ENCODE measurements around the gene PDE4B. TPM values are rescaled to one million over a fixed set of nuclear protein-coding genes. Genes with fewer than 3 reads are reported as not detected.

The PDE4B gene
- polyA plus RNA-seq, 1 donor (not counting 4 experiments of a cell fraction or from before 2014, with no cell fraction given) = 0.29 TPM

- no peak overlapping the region for H3K27ac ChIP-seq (ENCODE audit: control insufficient read depth, insufficient read depth, low read length)
- FAIRE-seq = no peak
These were observed 453.0 kb downstream of the PDE4B start for GRCh38 chr1:66245691-66246090.

GRCh38 chr1:66246351-66247269, 453.9 kb downstream of the PDE4B start:
- Histone ChIP-seq H3K9me1 (ENCODE audit: control insufficient read depth, extremely low read depth, insufficient read depth, low read length) (no peaks in the 10 kb centered on the region), H3K36me3 (ENCODE audit: control insufficient read depth in 2 of 2, extremely low read depth in 1 of 2, insufficient read depth in 2 of 2, low read length in 2 of 2) (no peaks in the 10 kb centered on the region), H4K20me1 (ENCODE audit: control insufficient read depth, extremely low read depth, insufficient read depth, low read length) (no peaks in the 10 kb centered on the region), H3K4me1 (ENCODE audit: control insufficient read depth, extremely low read depth, insufficient read depth, low read length) (peaks cover 13% of the 10 kb centered on the region), H3K27ac (ENCODE audit: control insufficient read depth, insufficient read depth, low read length) (no peak overlapping the region), H3K4me2 (ENCODE audit: control insufficient read depth, extremely low read depth, insufficient read depth, low read depth, low read length) (no peak overlapping the region), H2AFZ (ENCODE audit: control insufficient read depth, low read length) (no peak overlapping the region), H3K9ac (ENCODE audit: control insufficient read depth, extremely low read depth, insufficient read depth, low read length) (no peak overlapping the region), H3K27me3 (ENCODE audit: control insufficient read depth, extremely low read depth, insufficient read depth, low read length) (no peaks in the 10 kb centered on the region), H3K79me2 (ENCODE audit: control insufficient read depth, insufficient read depth, low read length) (no peaks in the 10 kb centered on the region), H3K4me3 (ENCODE audit: control insufficient read depth in 2 of 3, extremely low read depth in 1 of 3, insufficient read depth in 2 of 3, low read depth in 1 of 3, low read length in 3 of 3) (no peak overlapping the region), H3K9me3 (ENCODE audit: control insufficient read depth, low read depth, low read length) (no peaks in the 10 kb centered on the region)
- no peak for DNase-seq (ENCODE audit: low read depth, low spot score)
- no peak for TF ChIP-seq EZH2 (IDR thresholded peaks at IDR 0.05; ENCODE audit: low read length)
- TF ChIP-seq CTCF (optimal IDR thresholded peaks at IDR 0.05 in 1 of 3, IDR thresholded peaks at IDR 0.05 in 1 of 3, conservative IDR thresholded peaks at IDR 0.05 in 1 of 3; ENCODE audit: extremely low read depth in 1 of 3, insufficient read depth in 2 of 3, low read length in 3 of 3) = no peak
- dilution Hi-C loops (cut with MboI; ENCODE audit: extremely low pct_ligation_motif_present, low sequenced_read_pairs) = loop anchor here (25.0 kb wide), 1 partner anchor 259 kb away; no protein-coding TSS in a partner anchor
- FAIRE-seq = no peak

More at GRCh38 chr1:66245691-66246090, 453.0 kb downstream of the PDE4B start:
- no peaks in the 10 kb centered on the region for H3K9me3 ChIP-seq (ENCODE audit: control insufficient read depth, low read depth, low read length)
- H4K20me1 ChIP-seq (ENCODE audit: control insufficient read depth, extremely low read depth, insufficient read depth, low read length) = no peaks in the 10 kb centered on the region
- no peaks in the 10 kb centered on the region for H3K36me3 ChIP-seq (ENCODE audit: control insufficient read depth in 2 of 2, extremely low read depth in 1 of 2, insufficient read depth in 2 of 2, low read length in 2 of 2)
- peaks cover 13% of the 10 kb centered on the region for H3K4me1 ChIP-seq (ENCODE audit: control insufficient read depth, extremely low read depth, insufficient read depth, low read length)
- H2AFZ ChIP-seq (ENCODE audit: control insufficient read depth, low read length) = no peak overlapping the region
- H3K9ac ChIP-seq (ENCODE audit: control insufficient read depth, extremely low read depth, insufficient read depth, low read length) = no peak overlapping the region
- H3K4me2 ChIP-seq (ENCODE audit: control insufficient read depth, extremely low read depth, insufficient read depth, low read depth, low read length) = no peak overlapping the region
- no peaks in the 10 kb centered on the region for H3K79me2 ChIP-seq (ENCODE audit: control insufficient read depth, insufficient read depth, low read length)
- no peaks in the 10 kb centered on the region for H3K9me1 ChIP-seq (ENCODE audit: control insufficient read depth, extremely low read depth, insufficient read depth, low read length)
- dilution Hi-C loops (cut with MboI; ENCODE audit: extremely low pct_ligation_motif_present, low sequenced_read_pairs) = loop anchor here (25.0 kb wide), 1 partner anchor 258 kb away; no protein-coding TSS in a partner anchor
- no peak for DNase-seq (ENCODE audit: low read depth, low spot score)
- no peak for TF ChIP-seq EZH2 (IDR thresholded peaks at IDR 0.05; ENCODE audit: low read length)
- no peak for TF ChIP-seq CTCF (optimal IDR thresholded peaks at IDR 0.05 in 1 of 3, IDR thresholded peaks at IDR 0.05 in 1 of 3, conservative IDR thresholded peaks at IDR 0.05 in 1 of 3; ENCODE audit: extremely low read depth in 1 of 3, insufficient read depth in 2 of 3, low read length in 3 of 3)
- H3K4me3 ChIP-seq (ENCODE audit: control insufficient read depth in 2 of 3, extremely low read depth in 1 of 3, insufficient read depth in 2 of 3, low read depth in 1 of 3, low read length in 3 of 3) = no peak overlapping the region
- no peaks in the 10 kb centered on the region for H3K27me3 ChIP-seq (ENCODE audit: control insufficient read depth, extremely low read depth, insufficient read depth, low read length)

Data from keratinocyte (primary cell).